Liver (tissue), 9 donors: ENCODE results near the gene NR2F1. TPM values are rescaled to one million over a fixed set of nuclear protein-coding genes. Genes with fewer than 3 reads are reported as not detected.

Source experiments
- DNase-seq: peaks from one replicate; pipeline ENCODE4 v3.0.0-alpha.2; 2017; ENCODE audit warnings: low spot score
- H3K27ac ChIP-seq, 2 donors: one replicate each; pipeline ENCODE4 v1.7.0; 2013; ENCODE audit warnings: inconsistent platforms in 2 of 2, low read length in 2 of 2, control low read depth in 1 of 2, low read depth in 1 of 2, mild to moderate bottlenecking in 1 of 2
- H3K27me3 ChIP-seq, 4 donors: one replicate each; pipeline versions ENCODE4 v1.6.1 to v1.7.0; 2013; ENCODE audit warnings: low read length in 3 of 4, inconsistent platforms in 1 of 4, mild to moderate bottlenecking in 1 of 4, moderate library complexity in 1 of 4; ENCODE audit not compliant: control insufficient read depth in 4 of 4, insufficient read depth in 4 of 4
- H3K36me3 ChIP-seq, 4 donors: one replicate each; pipeline versions ENCODE4 v1.6.1 to v1.7.0; 2013; ENCODE audit warnings: low read length in 3 of 4, mild to moderate bottlenecking in 3 of 4, low read depth in 1 of 4, moderate library complexity in 1 of 4; ENCODE audit not compliant: control insufficient read depth in 4 of 4, insufficient read depth in 3 of 4
- H3K4me1 ChIP-seq, 4 donors: one replicate each; pipeline versions ENCODE4 v1.6.1 to v1.7.0; 2013; ENCODE audit warnings: low read length in 3 of 4, mild to moderate bottlenecking in 3 of 4, moderate library complexity in 1 of 4; ENCODE audit not compliant: control insufficient read depth in 4 of 4, insufficient read depth in 4 of 4
- H3K4me3 ChIP-seq, 3 donors: one replicate each; pipeline versions ENCODE4 v1.6.1 to v1.7.0; 2013; ENCODE audit warnings: low read length in 3 of 3, control low read depth in 1 of 3, low read depth in 1 of 3, mild to moderate bottlenecking in 1 of 3
- H3K9ac ChIP-seq, 2 donors: one replicate each; pipeline ENCODE4 v1.7.0; 2013; ENCODE audit warnings: low read length in 2 of 2, mild to moderate bottlenecking in 2 of 2, moderate library complexity in 2 of 2, control low read depth in 1 of 2, low read depth in 1 of 2
- H3K9me3 ChIP-seq, 4 donors: one replicate each; pipeline versions ENCODE4 v1.6.1 to v1.7.0; 2013; ENCODE audit warnings: low read length in 3 of 4; ENCODE audit not compliant: control insufficient read depth in 4 of 4
- EGR1 ChIP-seq, 2 donors: IDR thresholded peaks; 2 replicates each; pipeline ENCODE4 v1.6.1; 2016 to 2018; ENCODE audit warnings: antibody characterized with exemption in 2 of 2, low read depth in 2 of 2
- FOXA1 ChIP-seq: IDR thresholded peaks from 2 replicates; pipeline ENCODE4 v1.6.1; 2016; ENCODE audit warnings: antibody characterized with exemption
- FOXA2 ChIP-seq: IDR thresholded peaks from 2 replicates; pipeline ENCODE4 v1.6.1; 2016; ENCODE audit warnings: antibody characterized with exemption
- HNF4G ChIP-seq: IDR thresholded peaks from 2 replicates; pipeline ENCODE4 v1.6.1; 2016; ENCODE audit warnings: antibody characterized with exemption
- NR2F2 ChIP-seq: IDR thresholded peaks from 2 replicates; pipeline ENCODE4 v1.6.1; 2016; ENCODE audit warnings: antibody characterized with exemption
- REST ChIP-seq: IDR thresholded peaks from 2 replicates; pipeline ENCODE4 v1.6.1; 2016; ENCODE audit warnings: antibody characterized with exemption, mild to moderate bottlenecking
- YY1 ChIP-seq: IDR thresholded peaks from 2 replicates; pipeline ENCODE4 v1.6.1; 2016; ENCODE audit warnings: antibody characterized with exemption, mild to moderate bottlenecking
- WGBS: extraction: QIAGEN DNeasy Blood & Tissue Kit; methylation state at CpG from one replicate; pipeline ENCODE4 v1.1.7; 2013; 5-methylcytosine and 5-hydroxymethylcytosine counted together
- polyA plus RNA-seq, 2 donors: library from polyadenylated mRNA; stranded (reverse) in 1 of 2; unstranded in 1 of 2; fragments of 200-250 nt in 1 of 2; fragments of >200 nt in 1 of 2; fragmentation: Nextera tagmentation in 1 of 2; extraction: Ambion mirVana in 1 of 2; gene quantifications; one replicate each; pipeline versions ENCODE4 v1.2.1 to v1.2.3, GENCODE V29; 2013 to 2015
- total RNA-seq, 2 donors: library from RNA; depleted of rRNA; stranded (reverse); fragments of >200 nt; gene quantifications; one replicate each; pipeline ENCODE4 v1.2.3, GENCODE V29; 2014
- TF ChIP-seq, protein P1 (sequence below): fragments of 150-350 bp; IDR thresholded peaks from 2 replicates; pipeline ENCODE4 v1.5.1; 2017; ENCODE audit warnings: improper control_type of control experiment, low read depth, low read length; ENCODE audit not compliant: missing input control
- TF ChIP-seq, protein P2 (sequence below): IDR thresholded peaks from 2 replicates; pipeline ENCODE4 v1.6.1; 2016; ENCODE audit warnings: antibody characterized with exemption
- donor health status: healthy.
- donor health status: healthy.
- donor health status: healthy.
- donor health status: healthy.
- donor health status: healthy.

NR2F1 gene
- total and polyA plus RNA-seq, 4 donors = 3.9 to 13.0 (median 10.6) TPM

DNA sequence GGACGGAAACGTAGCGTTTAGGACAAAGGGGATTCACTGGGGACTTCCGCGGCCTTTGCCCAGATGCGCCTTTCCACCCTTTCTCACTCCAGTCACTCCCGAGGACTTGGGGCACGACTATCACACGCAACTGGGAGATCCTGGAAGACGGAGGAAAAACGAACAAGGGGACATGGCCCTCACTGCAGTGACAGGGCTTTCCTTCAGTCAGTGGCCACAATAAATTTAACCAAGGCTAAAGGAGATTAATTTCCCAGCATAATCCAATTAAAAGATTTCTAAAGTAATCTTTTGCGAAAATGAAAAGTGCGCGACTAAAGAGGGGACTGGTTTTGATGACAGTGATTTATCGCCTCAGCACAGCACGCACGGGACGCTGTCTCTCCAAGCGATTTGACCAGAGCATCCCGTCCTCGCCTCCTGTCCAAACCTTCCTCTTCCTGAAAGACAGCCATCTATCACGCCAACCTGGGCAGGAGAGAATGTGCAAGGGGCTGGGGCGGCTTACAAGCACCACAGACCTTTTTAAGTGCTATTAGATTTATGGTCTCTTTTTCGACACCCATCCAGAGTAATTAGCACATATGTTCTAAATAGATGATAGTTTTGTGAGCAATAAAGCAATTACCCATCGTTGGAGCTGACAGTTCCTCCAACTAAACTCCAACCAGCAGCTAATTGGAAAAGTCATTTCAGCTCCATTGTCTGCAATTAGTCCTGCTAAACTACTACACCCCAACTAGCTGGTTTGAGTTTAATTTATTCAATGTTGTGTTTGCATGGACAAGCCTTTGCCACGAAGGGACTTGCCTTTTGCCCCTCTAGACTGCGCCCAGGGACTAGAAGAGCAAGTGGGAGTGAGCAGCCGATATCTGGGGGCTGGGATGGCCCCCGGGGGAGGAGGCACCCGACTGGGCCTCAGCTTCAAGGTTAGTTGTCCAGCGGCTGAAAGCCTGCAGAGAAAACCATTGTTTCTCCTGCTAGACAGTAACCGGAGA is 9.4 kb upstream of the NR2F1 start:
- Histone ChIP-seq H3K4me3 (no peak overlapping the region), H3K36me3 (no peaks in the 10 kb centered on the region), H3K9ac (no peak overlapping the region), H3K27me3 (peaks cover 0 to 25% (median 16%) of the 10 kb centered on the region in 4 donors), H3K9me3 (no peaks in the 10 kb centered on the region), H3K4me1 (peaks cover 8 to 18% (median 12%) of the 10 kb centered on the region in 4 donors), H3K27ac (no peak overlapping the region)
- no peak for DNase-seq
- TF ChIP-seq FOXA2 = no peak
- no peak for TF ChIP-seq HNF4G
- no peak for TF ChIP-seq NR2F2
- TF ChIP-seq YY1 = no peak
- TF ChIP-seq EGR1 (IDR thresholded peaks at IDR 0.05; ENCODE audit: low read depth in 2 of 2) = no peak
- TF ChIP-seq FOXA1 = no peak
- 33% methylated on average over 32 of the region's 32 CpGs for WGBS

DNA sequence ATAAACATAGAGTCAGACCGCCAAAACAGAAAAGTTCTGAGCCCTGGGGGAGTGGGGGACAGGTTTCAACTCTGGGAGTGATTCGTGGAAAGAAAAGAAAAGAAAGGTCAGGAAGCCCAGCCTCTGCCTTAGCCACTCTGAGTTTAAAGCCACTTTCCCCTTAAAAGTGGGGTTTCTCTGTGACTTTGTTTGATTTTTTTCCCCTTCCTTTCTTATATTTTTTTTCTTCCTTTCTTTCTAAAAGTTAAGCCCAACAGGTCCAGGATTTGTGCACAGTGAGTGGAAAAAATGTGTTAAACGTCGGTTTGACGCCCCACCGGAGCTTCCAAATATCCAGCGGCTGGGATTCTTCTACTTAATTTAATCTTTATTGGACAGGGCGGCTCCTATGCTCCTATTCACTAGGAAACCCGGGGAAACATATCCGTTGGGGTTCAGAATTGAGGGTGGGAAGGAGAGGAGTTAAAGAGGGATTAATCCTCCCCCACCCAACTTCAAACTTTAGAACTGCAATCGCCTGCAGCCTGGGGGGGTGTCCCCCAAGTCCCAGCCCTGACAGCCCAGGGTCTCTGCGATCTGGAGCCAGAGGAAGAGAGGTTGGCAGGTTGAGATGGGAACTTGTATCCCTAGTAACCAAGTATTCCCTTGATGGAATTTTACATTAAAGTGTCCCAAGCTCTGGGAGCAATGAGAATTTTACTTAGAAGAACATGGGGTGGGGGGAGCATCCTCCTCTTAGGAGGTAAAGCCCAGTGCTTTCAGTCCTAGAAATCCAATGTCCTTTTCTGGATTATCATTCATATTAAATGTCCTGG is 8.3 kb upstream of the NR2F1 start:
- Histone ChIP-seq H3K27ac (no peak overlapping the region), H3K9me3 (no peaks in the 10 kb centered on the region), H3K4me1 (peaks cover 11 to 19% (median 14%) of the 10 kb centered on the region in 4 donors), H3K27me3 (peaks cover under 1 to 21% (median 14%) of the 10 kb centered on the region in 4 donors), H3K9ac (no peak overlapping the region), H3K4me3 (no peak overlapping the region), H3K36me3 (no peaks in the 10 kb centered on the region)
- no peak for DNase-seq
- WGBS = 23% methylated on average over 12 of the region's 12 CpGs
- TF ChIP-seq, protein P1, sequence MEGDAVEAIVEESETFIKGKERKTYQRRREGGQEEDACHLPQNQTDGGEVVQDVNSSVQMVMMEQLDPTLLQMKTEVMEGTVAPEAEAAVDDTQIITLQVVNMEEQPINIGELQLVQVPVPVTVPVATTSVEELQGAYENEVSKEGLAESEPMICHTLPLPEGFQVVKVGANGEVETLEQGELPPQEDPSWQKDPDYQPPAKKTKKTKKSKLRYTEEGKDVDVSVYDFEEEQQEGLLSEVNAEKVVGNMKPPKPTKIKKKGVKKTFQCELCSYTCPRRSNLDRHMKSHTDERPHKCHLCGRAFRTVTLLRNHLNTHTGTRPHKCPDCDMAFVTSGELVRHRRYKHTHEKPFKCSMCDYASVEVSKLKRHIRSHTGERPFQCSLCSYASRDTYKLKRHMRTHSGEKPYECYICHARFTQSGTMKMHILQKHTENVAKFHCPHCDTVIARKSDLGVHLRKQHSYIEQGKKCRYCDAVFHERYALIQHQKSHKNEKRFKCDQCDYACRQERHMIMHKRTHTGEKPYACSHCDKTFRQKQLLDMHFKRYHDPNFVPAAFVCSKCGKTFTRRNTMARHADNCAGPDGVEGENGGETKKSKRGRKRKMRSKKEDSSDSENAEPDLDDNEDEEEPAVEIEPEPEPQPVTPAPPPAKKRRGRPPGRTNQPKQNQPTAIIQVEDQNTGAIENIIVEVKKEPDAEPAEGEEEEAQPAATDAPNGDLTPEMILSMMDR = no peak
- TF ChIP-seq REST = no peak
- TF ChIP-seq YY1 = no peak
- TF ChIP-seq, protein P2, sequence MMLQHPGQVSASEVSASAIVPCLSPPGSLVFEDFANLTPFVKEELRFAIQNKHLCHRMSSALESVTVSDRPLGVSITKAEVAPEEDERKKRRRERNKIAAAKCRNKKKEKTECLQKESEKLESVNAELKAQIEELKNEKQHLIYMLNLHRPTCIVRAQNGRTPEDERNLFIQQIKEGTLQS = no peak
- no peak for TF ChIP-seq NR2F2
- no peak for TF ChIP-seq FOXA2
